ENCODE measurements around the gene ZNF593OS.

Gene ZNF593OS

DNA sequence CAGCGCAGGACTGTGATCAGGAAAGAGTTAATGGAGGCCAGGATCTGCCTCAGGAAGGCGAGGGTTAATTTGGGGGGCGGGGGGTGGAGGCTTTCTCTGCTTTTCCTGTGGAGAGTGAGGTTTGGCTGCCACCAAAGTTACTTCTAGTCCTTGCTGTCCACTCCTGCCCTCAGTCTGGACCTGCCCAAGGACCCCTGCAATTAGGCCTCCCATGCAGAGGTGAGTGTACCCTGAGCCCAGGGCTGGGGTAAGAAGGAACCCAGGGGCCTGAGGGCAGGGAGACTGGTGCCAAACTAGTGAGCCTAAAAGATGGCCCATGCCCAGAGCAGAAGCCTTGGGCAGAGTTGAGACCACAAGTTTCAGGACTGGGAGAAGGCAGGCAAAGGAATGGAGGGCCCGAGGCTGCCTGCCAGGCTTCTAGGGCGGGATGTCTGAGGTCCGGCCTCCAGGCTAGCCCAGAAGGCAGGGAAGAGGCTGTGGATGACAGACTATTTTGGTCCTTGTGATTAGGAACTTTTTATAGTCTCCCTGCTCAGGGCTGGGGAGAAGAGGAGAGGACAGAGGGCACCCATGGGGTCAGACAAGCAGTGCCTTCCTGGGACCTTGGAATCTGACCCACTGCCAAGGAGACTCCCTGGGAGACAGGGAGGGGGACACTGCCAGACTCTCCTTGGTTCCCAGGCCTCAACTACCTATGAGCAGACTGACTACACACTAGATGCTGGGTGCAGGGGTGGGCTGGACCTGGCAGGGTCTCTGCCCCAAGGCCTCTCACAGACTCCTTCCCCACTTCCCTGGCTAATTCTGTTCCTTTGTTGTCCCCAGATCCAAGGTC is 12.5 kb downstream of the ZNF593OS start, which contains the start of gene FAM110D:
Gene FAM110D, plus strand, starts transcription at position 172 of the 835 bp plus-strand sequence. CDS start 2,213 bp downstream, outside the sequence.
- no peak for DNase-seq

DNA sequence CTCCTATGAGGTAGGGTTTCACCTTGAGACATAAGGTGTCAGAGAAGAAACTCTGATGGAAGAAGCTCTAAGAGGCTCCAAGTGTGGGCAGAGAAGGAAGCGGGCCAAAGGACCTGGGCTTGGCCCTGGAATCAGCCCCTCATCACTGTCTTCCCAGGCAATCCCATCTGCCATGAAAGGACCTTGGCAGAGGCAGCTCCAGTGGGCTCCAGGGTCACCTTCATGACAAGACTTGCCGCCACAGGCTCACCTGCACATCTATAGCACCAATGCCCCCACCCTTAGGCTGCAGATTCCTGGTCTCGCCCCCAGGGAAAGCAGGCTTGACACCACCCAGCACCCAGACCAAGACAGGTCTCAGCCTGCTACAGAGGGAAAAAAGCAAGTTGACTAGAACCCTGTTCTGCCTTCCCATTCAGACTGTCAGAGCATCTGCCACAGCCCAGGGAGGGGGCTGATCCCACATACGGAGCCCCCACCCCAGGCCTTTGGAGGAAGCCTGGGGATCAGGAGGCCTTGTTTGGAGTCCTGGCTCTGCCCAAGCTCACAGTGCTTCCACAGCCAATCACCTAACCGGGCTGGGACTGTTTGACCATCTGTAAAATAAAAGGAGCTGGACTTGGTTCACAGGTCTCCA is 13.2 kb downstream of the ZNF593OS start:
- DNase-seq = no peak

DNA sequence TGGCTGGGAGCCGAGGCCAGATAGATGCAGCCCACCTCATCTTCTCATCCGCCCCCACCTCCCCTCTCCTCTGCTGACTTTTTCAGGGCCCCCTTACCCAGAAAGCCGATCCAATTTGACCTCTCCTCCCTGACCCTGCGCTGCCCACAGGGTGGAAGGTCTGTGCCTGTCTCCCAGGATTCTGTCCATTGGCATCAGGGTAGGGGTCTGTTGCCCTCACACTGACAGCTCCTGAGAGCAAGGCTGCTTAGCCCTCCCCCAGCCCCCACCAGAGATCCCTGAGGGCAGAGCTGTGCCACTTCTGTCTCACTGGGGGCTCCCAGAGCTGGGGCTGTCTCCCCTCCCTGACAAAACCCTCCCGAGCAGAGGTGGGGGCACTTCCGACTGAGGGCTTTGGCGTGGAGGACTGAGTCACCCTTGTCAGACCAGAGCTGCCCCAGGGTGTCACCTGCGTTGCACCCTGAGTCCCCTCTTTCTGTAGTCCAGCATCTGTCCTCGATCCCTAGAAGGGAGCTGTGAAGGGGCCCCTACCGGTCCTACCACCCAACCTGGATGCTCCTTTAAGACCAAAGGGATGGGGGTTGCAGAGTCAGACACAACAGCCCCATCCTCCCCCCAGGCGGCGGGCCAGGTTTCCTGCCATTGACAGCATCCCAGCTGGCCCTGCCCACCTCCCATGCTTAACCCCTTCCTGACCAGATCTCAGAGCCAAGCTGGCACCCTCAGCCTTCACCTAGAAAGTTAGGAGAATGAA is 15.2 kb downstream of the ZNF593OS start:
- DNase-seq = no peak

DNA sequence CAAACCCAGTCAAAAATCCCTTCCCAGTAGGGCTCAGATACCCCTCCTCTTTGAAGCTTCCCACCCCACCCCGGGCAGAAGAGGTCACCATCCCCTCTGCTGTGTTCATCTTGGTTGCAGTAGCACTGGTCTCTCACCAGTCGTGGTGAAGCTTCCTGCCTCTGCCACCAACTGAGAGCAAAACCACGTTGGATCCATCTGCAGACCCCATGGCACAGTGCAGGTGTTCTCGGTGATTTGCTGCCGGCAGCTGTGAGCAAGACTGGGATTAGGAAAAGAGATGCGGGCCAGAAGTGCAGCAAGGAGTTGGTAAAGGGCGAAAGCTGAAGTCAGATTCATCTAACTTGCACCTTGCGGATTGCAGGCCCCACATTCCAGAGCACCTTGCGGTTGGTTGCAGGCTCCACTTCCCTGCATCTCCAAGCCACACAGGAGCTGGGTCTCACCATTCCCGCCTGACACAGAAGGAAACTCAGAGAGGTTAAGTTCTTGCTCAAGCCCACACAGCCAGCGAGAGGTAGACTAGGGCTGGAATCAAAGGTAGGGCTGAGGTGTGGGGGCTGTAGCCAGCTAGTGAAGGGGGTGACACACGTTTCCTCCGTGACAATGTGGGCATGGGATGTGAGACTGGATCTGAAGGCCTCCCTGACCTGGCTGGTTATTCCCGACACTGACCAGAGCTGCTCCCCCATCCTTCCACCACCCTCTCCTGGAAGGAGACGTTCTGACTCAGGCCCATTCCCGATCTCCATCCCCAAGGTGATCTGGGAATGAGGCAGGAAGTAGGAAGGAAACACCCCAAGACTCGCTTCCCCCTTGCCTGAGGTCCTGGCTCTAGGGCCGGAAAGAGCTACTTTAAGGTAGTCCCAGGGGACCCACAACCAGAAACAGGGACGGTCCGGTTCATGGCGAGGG is 16.0 kb downstream of the ZNF593OS start:
- DNase-seq = no peak

DNA sequence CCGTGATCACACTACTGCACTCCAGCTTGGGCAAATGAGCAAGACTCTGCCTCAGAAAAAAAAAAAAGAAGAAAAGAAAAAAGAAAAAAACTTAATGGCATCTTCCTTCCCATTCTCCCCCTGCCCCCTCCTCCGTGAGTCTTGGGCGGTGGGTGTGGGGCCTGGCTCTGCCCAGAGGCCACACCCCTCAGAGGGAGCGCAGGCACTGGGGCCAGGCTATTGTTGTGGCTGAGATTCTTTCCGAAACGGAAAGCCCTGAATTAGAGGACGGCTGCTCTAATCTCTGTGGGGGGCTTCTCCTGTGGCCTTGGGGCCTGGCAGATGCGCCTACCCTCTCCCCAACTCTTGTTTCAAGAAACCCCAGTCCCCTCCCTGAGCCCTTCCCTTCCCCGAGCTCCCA is 16.9 kb downstream of the ZNF593OS start:
- DNase-seq = no peak

DNA sequence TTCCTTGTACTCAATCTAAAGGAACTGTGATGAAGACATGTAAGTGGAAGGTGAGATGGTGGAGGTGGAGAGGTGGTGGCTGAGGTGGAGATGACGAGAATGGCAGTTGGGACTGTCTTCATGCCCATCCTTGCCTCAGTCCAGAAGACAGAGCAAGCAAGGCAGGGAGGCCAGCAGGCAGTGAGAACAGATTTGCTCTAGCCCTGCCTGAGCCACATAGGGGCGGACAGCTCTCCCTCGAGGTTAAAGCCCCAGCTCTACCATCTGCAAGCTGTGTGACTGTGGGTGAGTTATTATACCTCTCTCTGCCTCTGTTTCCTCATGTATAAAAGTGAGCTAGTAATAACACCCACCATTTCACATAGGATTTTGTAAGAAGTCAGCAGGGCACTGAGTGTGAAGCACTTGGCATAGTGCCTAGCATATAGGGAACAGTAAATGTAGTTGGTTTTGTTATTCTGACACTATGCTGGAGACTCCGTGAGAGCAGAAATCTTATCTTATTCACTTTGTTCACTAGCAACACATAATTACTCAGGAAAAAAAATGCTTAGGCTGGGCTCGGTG is 17.6 kb downstream of the ZNF593OS start:
- no peak for DNase-seq

DNA sequence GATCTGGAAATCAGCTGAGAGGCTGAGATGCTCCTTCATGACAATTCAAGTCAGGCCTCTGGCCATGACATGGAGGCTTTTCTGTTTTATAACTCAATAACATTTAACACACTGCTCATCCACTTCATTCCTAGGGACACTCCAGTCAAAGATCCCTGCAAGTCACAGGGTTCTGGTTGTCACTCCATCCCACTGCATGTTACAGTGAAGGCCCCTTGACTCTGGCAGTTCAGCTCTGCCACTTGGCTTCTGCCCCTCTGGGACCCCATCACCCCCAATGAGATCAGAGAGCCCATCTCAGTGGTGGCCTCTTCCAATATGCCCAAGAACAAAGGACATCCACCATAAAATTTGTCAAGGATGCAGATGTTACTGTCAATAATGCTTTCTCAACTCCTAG is 22.7 kb downstream of the ZNF593OS start:
- DNase-seq = no peak

DNA sequence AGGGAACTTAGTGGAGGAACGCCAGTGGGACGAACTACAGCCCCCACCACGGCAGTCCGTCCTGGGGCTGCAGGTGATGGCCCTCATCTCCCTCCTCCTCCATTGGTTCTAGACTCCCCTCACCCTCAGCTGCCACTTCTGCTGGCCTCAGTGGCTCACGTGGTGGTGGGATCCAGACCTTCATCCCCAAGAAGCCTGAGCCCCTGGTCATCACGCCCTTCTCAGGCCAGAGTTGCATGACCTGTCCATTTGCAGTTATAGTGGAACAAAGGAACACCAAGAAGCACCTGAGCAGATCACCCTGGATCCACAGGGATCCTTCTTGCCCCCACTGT is 25.7 kb downstream of the ZNF593OS start:
- no peak for DNase-seq

DNA sequence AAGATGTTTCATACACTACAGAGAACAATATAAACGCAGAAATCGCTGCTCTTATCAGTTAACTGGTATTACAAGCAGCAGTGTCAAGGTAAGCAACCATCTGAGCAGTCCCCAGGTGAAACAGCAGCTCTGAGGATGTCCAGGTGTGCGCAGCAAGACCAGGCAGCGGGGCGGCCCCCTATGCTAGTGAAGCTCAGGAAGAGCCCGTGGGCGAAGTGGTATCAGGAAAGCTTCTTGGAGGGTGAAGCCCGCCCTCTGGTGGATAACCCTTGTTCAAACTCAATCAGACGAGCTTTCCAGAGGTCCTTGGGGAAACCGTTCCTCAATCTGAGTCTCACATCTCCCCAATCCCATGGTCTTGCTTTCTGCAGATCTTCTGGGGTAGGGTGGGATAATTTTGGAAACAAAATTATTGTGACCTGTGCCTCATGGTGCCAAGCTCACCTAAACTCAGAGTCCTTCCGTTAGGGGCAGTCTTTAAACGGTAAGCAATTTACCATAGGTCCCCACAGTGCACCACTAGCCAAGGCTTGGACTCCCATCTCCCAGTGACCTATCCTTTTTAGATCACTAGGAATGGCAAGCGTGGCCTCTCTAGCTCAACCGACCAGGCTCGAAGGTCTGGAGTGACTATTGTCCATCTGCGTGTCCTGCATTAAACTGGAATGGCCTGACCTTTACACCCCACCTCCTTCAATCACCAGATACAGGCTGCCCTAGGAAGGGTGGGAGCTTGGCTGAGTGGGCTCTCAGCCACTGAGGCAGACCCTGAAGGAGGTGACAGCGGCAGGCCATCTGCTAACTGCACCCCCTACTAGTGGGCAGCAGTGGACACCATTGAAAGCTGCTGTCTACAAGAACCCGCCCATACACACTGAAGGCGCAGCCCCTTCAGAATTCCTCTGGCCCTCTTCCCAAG is 26.3 kb downstream of the ZNF593OS start:
- peak; percentile 78 for DNase-seq

DNA sequence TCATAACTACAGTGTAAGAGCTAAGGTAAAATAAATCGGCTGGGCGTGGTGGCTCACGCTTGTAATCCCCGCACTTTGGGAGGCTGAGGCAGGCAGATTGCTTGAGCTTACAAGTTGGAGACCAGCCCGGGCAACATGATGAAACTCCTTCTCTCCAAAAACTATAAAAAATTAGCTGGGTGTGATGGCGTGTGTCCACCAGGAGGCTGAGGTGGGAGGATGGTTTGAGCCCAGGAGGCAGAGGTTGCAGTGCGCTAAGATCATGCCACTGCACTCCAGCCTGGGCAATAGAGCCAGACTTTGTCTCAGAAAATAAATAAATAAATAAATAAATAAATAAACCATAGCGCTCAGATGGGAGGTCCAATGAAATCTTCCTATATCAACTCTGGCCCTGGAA is 29.5 kb downstream of the ZNF593OS start:
- DNase-seq = no peak

DNA sequence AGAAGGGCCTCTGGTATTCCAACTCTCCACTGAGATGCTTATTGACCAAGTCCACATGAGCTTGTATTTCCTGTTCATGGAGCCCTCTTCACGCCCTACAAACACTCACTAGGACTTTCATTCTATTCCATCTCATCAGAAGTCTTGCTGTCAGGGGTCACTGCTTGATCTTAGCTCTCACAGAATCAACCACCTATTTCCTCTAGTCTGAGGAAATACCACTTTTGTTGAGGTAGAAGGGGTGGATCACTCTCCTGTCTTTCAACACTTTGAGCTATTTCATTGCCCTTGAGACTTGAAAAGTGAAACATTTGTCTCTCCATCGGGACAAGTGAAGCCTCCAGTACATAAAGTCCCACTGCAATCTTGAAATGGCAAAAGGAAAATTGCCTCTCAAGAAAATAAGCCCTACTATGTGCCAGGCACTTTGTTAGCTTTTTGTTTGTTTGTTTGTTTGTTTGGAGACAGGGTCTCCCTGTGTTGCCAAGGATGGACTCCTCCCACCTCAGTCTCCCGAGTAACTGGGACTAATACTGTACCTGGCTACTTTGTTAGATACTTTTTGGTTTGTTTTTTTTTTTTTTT is 32.6 kb downstream of the ZNF593OS start:
- DNase-seq = no peak

DNA sequence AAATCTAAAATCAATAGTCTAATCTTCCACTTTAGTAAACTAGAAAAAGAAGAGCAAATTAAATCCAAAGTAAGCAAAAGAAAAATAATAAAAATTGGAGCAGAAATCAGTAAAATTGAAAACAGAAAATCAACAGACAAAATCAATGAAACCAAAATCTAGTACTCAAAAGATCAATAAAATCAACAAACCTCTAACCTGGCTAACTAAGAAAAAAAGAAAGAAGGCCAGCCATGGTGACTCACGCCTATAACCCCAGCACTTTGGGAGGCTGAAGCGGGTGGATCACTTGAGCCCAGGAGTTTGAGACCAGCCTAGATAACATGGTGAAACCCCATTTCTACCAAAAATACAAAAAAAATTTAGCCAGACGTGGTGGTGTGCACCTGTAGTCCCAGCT is 37.2 kb downstream of the ZNF593OS start:
- DNase-seq = no peak

DNA sequence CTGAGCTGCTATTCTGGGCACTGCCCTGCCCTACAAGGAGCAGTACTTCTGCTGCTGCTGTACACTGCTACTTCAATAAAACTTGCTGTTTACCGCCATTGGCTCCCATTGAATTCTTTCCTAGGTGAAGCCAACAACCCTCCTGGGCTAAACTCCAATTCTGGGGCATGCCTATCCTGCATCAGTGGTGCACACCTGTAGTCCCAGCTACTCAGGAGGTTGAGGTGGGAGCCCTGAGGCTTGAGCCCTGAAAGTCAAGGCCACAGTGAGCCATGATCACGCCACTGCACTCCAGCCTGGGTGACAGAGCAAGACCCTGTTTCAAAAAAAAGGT is 38.8 kb downstream of the ZNF593OS start:
- no peak for DNase-seq

DNA sequence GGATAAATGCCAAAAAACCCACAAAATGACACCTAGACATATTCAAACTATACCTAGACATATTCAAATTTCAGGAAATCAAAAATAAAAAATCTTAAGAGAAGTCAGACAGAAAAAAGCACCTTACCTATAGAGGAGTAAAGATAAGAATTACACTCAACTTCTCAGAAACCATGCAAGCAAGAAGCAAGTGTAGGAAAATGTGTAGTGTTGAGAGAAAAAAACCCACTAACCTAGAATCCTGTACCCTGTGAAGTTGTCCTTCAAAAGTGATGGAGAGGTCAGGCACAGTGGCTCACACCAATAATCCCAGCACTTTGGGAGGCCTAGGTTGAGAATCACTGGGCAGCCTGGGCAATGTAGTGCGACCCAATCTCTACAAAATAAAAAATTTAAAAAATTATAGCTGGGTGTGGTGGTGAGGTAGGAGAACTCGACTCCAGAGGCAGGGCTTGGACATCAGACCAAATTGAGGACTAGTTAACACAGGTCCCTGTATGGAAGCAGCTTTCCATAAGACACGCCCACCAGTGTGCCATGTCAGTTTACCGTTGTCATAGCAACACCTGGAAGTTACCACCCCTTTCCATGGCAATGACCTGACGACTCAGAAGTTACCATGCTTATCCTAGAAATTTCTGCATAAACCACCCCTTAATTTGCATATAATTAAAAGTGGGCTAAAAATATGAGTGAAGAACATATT is 39.4 kb downstream of the ZNF593OS start:
- DNase-seq = no peak

DNA sequence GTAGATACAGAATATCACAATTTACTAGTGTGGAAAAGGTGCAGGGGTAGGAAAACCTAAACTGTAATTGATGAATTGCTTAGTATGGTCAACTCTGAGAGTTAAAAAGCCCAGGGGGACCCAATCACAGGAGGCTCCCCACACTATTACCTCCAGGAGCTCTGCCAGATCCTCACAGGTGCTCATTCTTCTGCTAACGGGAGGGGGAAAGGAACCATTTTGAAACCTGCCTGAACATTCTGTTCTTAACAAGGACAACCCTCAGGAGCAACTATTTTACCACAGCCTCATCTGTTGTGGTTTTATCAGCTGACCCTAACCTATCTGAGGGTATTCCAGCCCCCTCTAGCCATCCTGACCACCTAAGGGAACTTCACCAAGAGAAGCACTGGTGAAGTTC is 40.9 kb downstream of the ZNF593OS start:
- DNase-seq = no peak

DNA sequence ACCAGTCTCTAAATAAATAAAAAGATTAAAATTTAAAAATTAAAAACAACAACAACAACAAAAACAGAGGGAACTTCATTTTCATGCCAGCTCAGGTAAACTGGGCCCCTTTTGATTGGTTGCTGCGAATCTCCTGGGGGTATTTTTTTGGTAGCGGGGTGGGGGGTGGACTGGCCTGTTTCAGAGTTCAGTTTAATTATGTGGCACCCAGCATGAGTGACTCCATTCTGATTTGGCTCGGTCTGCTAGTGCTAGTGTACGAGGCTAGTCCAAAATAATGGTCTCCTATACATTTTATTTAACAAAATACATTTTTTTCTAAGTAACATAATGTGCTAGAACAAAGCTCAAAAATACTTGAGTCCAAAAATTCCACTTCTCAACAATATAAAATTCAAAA is 41.9 kb downstream of the ZNF593OS start:
- DNase-seq = no peak

DNA sequence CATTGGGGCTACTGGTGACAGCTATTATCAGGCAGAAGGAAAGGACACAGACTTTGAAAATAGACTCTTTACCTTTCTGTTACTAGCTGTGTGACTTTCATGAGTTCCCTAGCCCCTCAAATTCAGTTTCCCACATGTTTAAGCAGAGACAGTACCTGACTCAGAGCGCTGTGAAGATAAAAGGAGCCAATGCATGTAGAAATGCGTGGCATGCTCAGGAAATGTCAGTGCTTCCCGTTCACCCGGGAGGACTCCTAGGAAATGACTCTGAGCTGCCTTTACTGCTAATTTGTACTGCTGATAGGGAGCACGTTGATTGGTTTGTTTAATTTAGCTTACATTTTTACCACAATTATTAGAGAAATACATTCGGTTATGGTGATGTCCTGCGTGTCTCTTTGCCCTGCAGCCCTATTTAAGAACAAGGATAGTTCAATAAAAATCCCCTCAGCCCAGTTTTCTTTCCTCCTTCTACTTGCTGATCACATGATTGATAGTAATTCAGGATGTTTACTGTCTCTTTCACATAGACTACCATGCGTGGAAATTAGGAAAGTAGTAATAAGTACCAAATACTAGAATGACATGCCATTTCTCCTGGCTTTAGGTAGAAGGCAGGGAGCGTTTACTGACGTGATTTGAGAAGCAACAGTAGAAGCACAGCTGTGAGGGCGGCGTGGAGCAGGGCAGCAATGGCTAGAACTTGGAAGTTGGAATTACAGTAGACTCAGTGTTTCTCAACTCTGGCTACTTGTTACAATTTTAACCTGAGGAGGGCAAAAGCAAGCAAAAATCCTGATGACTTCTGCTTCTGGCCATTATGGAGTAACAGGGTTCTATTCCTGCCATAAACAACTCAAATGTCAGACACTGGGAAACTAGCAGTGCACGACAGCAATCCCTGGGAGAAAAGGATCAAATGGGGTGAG is 44.1 kb downstream of the ZNF593OS start:
- DNase-seq = no peak

DNA sequence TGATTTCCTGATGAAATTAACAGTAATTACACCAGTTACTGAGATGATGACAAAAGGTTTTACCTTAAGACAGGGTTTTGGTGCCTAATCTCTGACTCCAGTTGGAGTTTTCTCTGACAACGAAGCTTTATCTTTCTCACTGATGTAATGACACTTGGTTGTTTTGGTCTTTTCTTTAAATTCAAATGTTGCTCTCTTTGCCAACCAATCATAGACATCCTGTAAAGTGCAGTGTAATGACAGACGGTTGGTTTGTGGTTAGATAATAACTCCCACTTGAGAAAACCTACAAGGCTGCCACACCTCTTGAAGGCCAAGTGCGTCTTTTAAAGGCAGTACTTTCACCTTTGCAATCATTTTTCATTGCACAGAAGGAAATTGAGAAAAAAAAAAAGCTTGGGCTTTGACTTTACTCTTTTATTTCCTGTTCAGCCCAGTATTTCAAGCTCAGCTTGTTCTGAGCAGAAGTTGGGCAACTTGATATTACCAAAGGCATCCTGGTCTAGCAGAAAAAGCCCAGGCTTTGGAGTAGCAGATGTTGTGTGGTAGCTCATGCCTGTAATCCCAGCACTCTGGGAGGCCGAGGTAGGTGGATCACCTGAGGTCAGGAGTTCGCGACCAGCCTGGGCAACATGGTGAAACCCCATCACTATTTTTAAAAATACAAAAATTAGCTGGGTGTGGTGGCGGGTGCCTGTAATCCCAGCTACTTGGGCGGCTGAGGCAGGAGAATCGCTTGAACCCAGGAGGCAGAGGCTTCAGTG is 45.1 kb downstream of the ZNF593OS start:
- peak; percentile 49 for DNase-seq
